NOMO-1 treated with DMSO at 0.1 percent for 48 hours (cell line): Measurements from ENCODE around the gene CMIP.

Source experiments
- DNase-seq: peaks from one replicate; lab custom pipeline; 2025; ENCODE audit not compliant: unreplicated experiment; lab: John Stamatoyannopoulos, UW

Gene CMIP

DNA sequence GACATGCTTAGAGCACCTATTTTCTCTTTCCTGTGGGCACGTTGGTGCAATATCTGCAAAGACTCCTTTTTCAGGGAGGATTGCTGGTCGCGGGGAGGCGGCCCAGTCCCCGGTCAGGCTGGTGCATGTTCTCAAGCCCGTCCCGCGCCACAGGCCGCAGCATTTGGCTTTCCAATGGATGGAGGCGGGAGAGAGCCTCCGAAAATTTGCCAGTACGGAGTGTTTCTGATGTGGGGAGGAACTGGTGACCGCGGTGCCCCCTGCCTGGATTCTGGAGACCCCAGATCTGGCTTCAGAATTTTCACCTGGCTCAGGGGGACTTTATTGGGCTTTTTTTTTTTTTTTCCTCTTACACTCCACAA, 2.3 kb downstream of the CMIP start:
- no peak for DNase-seq

DNA sequence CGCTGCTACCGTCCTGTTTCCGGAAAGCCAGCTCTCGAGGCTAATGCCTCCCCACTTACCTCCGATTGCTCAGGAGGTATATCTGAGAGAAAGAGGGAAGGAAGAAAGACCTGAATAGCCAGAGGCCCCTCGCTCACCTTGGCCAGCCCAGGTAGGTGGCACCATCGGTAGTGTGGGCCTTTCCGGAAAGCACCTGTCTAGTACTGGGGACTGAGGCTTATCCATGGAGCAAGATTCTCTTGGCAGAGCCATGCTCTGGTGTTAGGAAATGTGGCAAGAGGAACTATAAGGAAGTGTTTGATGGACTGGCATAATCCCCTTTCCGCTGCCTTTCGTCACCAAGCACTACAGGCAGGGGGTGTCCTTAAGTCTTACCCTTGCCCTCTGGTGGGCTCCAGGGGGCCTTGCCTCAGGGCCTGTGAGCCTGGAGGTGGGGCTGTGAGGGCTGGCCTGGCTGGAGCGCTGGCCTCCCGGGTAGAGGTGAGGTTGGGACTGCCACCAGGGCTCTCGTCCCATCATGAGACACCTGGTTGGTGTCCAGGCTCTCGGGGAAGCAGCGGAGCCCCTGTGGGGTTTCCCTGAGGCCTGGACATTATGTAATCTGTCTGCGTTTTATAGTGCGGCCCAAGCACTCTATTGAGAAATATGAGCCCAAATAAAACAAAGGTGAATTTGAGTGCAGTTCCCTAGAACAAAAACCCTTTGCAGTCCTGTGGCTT, 2.9 kb downstream of the CMIP start:
- peak; percentile 57 for DNase-seq

DNA sequence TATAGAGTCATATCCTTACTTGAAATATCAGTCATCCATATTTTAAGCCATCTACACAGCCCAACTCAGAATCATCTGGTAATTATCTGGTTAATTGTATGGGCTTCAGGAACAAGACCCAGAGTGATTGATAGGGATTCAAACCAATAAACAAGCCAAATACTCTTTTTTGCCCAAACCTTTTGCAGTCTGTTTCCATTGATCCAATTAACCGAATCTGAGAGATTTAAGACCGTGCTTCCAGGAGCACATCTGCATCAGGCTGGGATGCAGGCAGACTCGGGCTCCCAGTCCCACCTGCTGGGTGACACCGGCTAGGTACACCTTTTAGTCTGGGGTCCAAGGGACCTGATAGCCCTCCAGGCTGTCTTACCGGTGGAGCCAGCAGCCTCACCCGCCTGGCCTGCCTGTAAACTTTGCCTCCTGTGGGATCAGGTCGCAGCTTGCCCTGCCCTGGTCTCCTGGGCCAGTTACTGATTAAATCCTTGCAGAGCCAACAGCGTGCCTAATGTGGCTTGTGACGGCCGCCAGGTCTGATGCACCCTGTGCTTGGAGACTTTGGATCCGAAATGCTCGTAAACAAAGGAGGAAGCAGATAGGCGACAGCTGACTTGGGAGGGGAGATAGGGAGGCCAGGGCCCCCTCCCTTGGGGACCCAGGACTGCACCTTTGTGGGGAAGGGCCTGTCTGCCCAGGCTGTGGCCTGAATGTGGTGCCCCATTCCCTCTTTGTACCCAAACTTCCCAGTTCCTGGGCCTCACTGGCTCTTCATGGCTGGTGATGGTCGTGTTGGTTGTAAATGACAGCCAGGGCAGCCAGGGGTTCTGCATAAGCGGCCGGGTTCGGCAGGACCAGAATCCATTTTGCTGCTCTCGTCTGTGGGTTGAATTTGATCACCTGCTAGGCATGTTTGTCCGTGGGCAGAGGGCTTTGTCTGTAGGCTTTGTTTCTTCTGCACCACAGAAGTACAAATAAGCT, 3.8 kb downstream of the CMIP start:
- DNase-seq, result no peak

DNA sequence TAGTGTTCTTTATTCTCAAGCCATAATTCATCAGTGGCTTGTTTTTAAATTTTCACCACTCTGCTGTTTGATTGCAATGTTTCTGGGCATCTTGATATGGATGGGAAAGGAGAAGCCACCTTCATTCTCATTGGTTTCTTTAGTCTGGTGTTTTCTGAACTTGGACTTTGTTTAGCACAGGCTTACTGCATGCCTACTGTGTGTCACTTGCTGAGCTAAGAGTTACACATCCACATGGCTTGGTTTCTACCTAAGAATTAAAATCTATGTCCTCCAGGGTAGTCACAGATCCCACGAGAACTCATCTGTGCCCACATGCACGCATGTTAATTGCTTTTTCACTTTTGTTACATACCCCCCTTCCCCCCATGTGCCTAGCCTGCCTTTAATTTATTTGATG, 4.6 kb downstream of the CMIP start:
- DNase-seq, result no peak

DNA sequence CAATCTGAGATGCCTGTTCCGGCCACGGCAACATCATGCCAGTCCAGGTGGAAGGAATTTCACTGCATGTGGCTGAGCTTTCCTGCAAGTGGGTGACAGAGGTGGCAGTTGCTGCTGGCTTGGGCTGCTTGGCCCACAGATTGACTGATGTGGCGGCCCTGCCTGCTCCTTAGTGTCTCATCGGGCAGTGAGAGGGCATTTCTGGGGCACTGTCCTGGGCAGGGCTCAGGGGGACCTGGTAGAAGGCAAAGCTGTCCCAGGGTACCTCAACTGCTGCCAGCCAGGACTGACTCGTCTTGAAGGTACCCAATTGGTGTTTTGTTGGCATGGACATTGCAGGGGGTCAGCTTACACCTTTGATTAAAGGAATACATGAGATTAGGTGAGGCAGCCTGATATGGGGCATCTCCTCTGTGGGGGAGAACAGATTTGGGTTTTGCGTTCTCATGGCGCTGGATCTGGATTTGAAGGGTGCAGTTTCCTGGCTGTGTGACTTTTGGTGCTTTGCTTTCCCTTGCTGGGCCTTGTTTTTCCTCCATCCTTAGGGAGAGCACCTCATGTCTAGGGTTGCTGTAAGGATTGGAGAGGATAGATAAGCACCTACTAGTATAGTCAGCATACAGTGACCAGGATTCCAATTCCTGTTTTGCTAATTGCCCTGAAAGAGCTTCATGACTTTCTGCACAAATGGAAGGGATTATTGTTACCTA, 5.4 kb downstream of the CMIP start:
- DNase-seq, result no peak

DNA sequence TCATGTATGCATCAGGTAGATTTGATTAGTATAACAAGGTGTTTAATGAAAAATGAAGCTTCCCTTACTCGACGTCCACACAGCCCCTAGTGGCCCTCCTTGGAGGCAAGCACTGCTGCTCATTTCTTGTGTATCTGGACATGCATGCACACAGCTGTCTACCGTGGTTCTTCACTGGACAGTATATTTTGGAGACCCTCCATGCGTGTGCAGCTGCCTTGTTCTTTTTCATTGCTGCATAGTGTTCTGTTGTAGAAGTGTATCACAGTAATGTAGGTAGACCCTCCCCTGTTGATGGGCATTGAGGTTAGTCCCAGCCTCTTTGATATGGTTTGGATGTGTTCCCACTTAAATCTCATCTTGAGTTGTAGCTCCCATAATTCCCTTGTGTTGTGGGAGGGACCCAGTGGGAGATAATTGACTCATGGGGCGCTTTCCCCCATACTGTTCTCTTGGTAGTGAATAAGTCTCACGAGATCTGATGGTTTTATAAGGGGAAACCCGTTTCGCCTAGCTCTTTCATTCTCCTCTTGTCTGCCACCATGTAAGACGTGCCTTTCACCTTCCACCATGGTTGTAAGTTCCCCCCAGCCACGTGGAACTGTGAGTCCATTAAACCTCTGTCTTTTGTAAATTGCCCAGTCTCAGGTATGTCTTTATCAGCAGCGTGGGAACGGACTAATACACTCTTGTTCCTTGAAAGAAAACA, 6.3 kb downstream of the CMIP start:
- no peak for DNase-seq

DNA sequence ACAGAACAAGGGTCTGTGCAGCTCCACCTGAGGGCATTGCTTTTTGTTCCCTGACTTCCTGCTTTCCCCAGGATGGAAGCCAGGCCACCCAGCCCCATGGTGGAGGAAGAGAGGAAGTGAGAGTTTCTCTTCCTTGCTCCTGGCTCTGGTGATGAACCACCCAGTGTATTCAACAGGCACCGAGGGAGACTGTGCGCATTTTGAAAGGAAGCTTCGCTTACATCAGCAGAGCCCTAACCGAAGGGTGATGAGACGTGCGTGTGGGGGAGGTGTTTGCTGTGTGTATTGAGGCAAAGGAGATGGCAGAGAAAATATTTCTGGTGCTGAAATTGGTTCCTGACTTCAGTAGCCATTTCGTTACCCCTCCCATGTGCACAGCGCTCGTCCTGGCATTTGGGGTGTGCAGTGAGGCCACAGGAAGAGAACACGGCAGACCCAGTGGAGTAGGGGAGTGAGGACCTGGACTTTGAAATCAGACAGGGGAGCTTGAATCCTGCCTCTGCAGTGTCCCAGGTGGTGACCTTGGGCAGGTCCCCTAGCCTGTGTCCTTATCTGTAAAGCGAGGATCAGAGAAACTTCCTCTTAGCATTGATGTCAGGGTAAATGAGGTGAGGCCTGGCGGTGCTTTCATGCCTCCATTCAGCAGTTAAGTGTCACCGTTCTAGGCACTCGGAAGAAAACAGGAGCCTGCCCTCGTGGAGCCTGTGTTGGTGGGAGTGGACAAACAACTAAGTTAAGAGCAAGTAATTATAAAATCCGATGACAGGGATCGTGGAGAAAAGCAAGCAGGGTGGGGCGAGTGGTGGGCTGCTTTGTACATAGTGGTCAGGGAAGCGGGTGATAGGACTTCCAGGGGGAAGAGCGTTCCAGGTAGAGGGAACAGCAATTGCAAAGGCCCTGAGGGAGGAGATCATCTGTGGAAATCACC, 7.4 kb downstream of the CMIP start:
- peak; percentile 74 for DNase-seq

DNA sequence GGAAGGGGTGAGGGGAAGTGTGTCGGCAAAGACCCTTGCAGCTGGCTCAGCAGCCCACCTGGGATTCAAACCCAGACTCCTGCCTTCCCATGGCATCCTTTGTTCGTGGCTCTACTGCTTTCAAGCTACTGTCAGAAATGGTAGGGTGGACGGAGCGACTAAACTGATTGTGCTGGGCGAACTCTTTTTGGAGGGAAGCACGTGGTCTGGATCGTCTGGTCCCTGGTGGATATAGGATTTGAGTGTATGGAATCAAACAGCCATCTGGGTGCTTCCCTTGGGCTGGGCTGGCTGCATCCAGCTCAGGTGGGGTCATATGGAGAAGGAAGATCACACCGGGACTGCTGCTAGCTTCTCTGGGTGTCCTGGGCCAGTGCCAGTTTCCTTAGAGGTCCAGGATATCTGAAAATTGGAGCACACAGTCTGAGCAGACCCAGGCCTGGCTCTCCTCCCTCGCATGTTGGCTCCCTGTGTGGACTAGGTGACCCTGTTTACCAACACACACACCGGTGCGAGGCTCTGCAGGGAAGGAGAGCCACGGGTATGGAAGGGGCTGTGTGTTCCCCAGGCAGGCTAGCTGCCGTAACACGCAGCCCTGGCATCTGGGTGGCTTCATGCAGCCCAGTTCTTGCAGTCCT, 8.6 kb downstream of the CMIP start:
- DNase-seq, result no peak

DNA sequence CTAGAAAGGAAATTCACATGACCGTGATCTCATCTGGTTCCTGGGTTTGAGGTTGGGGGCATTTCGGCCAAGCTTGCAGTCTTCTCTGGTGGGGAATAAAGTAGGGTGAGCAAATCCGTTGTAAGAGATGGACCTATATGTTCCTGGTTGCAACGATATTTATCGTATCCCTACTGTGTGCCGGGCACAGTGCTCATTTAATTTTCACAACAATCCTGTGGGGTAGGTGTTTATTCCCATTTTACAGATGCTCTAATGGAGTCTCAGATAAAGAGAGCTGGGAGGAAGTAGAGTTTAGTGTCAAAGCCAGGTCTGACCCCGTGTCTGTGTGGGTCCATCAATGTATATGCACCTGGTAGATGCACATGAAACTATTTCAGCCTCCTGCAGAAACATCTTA, 9.4 kb downstream of the CMIP start:
- DNase-seq, result no peak

DNA sequence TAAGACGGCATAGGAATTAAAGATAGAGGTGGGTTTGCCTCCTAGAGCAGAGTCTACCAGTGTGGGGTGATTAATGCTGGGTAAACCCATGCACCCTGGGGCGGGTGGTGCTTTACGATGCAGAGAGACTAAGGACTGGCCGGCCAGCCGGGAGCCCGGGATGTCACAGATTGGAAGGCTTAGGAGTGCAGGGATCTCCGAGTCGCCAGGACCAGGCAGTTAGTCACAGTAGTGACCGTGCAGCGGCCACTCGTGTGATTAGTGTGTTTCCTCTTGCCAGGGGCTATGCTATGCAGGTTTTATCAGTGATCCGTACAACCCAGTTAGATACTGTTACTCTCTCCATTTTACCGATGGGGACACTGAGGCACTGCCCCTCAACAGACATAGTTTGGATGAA, 10.4 kb downstream of the CMIP start:
- no peak for DNase-seq

DNA sequence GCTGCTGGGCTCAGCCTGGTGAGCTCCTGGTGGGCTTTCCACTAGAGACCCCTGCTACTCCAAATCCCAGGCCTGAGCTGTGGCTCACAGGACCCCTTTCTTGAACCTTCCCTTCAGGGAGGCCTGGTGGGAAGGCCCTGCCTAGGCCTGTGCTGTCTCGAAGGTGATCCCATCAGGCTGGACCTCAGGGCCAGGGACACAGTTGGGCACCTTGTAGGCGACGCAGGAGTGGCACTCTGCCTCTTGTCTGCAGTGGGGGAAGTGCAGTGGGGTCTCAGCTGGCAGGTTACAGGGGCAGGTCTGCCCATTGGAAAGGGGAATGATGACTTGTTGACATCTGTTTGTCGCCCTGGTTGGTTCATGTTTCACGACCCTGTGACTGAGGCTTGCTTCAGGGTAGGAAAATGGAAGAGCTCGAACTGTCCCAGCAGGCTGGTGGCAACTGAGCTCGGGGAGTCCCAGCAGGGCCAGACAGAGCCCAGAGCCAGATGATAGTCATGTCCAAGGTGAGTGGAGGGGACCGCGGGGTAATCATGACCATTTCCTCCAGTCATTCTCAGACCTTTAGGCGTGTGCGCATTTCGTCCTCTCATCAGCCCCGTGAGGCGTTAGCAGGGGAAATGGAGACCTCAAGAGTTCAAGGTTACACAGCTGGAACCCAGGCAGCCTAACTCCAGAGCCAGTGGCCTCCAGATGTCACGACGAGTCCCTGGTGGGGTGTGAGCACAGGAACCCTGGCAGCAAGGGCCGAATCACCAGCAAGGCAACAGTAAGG, 11.3 kb downstream of the CMIP start:
- DNase-seq, result no peak

DNA sequence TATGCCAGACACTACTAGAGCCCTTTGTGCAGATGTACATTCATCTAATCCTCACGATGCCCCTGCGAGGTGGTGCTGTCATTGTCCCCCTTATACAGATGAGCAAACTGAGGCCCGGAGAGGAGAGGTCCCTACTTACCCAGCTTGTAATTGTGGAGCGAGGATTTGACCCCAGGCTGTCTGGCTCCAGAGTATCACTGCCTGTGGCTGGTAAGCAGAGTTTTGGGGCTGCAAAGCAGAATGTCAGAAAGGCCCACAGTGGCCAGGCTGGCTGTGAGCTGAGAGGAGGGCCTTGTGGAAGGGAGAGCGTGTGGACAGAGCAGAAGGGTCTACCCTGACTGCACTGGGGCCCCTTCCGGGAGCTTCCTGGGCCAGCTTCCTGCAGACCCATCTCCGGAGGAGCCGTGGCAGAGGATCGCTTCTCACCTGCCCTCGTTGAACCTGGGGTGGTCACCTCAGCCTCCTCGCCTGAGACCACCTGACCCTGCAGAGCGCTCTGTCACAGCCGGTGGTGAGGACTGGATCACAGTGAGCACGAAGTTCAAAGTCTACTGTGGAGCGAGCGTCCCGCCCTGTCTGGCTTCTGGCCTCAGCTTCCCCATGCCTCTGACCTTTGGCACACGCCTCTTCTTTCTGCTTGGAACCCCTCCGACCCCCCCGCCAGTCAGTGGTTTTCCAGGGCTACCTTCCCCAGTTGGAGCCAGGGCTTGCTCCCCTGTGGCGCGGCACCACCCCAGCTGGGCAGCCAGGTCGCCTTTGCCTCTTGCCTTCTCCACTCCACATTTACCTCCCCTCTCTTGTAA, 12.1 kb downstream of the CMIP start:
- no peak for DNase-seq

DNA sequence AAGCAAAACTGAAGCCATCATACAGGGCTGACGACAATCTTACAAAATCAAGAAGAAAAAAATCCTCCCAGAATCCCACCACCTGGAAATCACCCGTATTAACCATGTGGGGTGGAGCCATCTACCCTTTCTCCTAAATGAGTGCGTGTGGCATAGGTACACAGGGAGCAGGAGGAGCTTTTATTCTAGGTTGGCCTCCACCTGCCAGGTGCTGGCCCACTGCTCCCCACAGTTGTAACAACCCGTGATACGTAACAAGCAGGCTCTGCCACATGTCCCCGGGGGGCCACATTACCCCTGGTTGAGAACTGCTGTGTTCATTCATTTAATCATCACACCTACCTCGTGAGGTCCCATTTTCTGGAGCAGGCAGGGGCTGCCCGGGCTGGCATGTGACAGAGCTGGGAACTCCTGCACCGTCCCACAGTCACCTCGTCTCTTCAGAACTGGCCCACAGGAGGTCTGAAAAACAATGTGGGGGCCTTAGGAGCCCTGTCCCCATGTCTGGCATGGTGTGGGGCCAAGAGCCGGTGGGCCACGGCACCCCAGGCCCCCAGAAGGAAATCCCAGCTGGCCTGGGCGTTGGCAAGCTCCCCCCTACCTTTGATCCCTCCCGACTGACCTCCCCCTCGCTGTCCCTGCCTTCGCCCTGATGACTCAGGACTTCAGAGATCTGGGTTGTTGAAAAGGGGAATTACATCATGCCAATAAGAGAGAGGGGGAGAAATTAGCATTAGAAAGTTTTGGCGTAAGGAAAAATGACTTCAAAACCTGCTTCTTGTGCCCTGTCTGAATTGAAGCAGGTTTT, 12.9 kb downstream of the CMIP start:
- peak; percentile 70 for DNase-seq

DNA sequence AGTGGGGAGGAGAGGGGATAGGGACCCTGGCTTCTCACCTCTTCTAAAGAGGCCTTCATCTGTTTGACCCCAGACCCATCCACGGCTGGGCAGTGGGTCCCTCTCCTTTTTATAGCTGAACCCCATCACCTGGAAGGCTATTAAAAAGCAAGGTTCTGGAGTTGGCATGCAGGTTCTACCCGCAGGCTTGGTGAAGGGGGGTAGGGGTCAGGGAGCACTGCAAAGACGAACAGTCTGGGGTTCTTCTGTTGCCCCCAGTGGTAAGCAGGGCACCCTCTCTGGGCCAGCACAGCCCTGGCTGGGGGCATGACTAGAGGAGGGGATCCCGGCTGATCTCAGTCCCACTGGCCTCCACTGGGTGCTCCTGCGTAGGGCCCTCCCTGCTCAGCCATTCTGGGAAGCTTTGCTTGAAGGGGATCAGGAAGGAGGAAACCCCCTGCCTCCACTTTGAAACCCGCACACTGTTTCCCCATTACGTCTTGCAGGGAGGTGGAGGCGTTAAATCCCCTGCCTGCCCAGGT, 13.6 kb downstream of the CMIP start:
- DNase-seq, result no peak

DNA sequence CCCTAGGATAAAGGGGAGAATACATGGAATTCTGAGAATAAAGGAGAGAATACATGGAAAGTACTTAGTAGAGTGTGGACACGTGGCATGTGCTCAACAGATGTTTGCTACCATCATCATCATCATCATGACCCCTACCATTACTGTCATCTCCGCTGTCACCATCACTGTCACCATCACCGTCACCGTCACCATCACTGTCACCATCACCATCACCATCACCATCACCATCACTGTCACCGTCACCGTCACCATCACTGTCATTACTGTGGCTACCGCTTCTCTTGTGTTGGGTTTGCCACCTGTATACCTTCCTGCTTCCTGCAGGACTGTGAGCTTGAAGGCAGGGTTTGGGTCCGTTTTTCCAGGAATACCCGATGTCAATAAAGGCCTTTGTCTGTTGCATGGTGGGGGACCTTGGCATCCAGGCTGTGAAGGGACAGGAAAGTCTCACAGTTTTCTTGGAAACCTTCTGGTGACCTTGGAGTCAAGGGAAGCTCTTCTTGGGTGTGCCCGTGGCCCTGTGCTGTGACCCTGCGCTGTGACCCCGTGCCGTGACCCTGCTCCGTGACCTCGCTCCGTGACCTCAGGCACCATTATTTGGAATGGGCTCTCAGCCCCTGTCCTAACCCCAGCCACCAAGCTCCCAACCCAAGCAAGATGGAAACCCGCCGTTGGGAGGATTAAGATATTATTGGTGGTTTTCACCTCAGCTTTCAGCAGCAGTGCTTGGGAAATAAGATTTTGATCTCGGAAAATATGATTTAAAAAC, 14.4 kb downstream of the CMIP start:
- DNase-seq, result no peak

DNA sequence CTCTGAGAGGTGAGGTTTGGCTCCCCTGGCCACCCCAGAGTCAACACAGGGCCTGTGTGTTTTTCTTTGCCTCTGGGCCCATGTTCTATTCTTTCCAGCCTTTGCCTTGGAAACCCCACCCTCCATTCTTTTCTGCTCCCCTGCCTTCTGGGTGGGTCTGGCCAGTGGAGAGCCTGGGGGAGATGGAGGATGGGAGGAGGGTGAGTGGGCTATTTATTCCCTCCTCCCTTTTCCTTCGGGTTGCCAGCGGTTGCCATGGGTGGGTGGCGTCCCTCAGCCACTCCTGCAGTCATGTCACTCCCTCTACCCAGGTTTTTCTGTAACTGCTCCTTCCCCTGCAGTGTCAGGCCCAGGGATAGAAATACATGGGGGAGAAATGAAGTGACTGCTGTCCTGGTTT, 15.5 kb downstream of the CMIP start:
- DNase-seq, result no peak
